Neutrophil (primary cell): ENCODE results near the gene TMEM203.

Experiments
- H3K27ac ChIP-seq: fragments of 200-600 bp; sonication (generic); 2 replicates; pipeline ENCODE4 v1.5.1; 2016; ENCODE audit warnings: mild to moderate bottlenecking, moderate library complexity
- H3K27me3 ChIP-seq: fragments of 200-600 bp; sonication (generic); 2 replicates; pipeline ENCODE4 v1.6.0; 2016; ENCODE audit warnings: mild to moderate bottlenecking
- H3K36me3 ChIP-seq: fragments of 200-600 bp; sonication (generic); 2 replicates; pipeline ENCODE4 v1.5.1; 2017
- H3K4me1 ChIP-seq, 2 experiments: fragments of 200-600 bp in 1 of 2; sonication (generic) in 1 of 2; 1 replicate in 1 of 2; 2 replicates in 1 of 2; pipeline versions ENCODE4 v1.5.1 to v1.6.1; 2013 to 2016; ENCODE audit warnings: low read depth in 1 of 2, low read length in 1 of 2, mild to moderate bottlenecking in 1 of 2, moderate library complexity in 1 of 2; ENCODE audit not compliant: control insufficient read depth in 1 of 2, insufficient read depth in 1 of 2
- H3K4me3 ChIP-seq, 2 experiments: fragments of 200-600 bp in 1 of 2; sonication (generic) in 1 of 2; 1 replicate in 1 of 2; 2 replicates in 1 of 2; pipeline ENCODE4 v1.5.1; 2013 to 2016; ENCODE audit warnings: low read depth in 1 of 2, low read length in 1 of 2, mild to moderate bottlenecking in 1 of 2, moderate library complexity in 1 of 2
- H3K9me3 ChIP-seq: fragments of 200-600 bp; sonication (generic); 2 replicates; pipeline ENCODE4 v1.5.1; 2016
- CTCF ChIP-seq: fragments of 200-600 bp; sonication (generic); IDR thresholded peaks from 2 replicates; pipeline ENCODE4 v1.5.1; 2016; ENCODE audit warnings: antibody characterized with exemption

TMEM203 gene

DNA sequence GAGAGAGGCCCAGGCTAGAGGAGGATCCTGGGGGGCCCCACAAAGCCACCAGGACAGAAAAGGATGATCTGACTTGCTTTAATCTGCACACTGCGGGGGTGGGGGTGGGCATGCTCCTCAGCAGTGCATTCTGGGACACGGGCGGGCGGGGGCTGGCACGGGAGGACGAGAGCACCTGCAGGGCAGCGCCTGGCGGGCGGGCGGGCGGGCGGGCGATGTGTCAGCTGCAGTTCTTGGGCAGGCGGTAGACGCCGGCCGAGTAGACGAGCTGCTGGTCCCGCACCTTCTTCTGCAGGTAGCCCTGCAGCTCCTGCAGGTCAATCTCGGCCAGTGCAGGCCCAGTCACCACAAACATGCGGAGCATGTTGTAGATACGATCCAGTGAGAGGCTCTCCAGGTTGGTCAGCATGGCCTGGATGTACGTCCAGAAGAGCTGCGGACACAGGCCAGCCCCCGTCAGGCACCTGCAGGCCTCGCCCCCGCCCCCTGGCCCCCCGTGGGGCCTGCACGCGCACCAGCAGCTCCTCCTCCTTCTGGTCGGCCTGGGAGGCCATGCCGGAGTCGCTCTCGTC, 30.6 kb downstream of the TMEM203 start:
- Histone ChIP-seq H3K27me3 (peaks cover 62% of the 10 kb centered on the region), H3K4me1 (no peaks in the 10 kb centered on the region), H3K27ac (no peak overlapping the region), H3K36me3 (peaks cover 33% of the 10 kb centered on the region), H3K9me3 (no peaks in the 10 kb centered on the region), H3K4me3 (no peak overlapping the region)
- TF ChIP-seq CTCF = no peak

- no peak for TF ChIP-seq CTCF
- Histone ChIP-seq H3K4me1 (peaks cover 0 to 4% of the 10 kb centered on the region in 2 experiments), H3K4me3 (no peak overlapping the region), H3K9me3 (no peaks in the 10 kb centered on the region), H3K36me3 (peaks cover 25% of the 10 kb centered on the region), H3K27ac (no peak overlapping the region), H3K27me3 (peaks cover 70% of the 10 kb centered on the region)
These were observed 31.4 kb downstream of the TMEM203 start for GRCh38 chr9:137173796-137174664.

- Histone ChIP-seq H3K36me3 (peaks cover 16% of the 10 kb centered on the region), H3K4me1 (peaks cover 0 to 4% of the 10 kb centered on the region in 2 experiments), H3K9me3 (no peaks in the 10 kb centered on the region), H3K4me3 (no peak overlapping the region), H3K27me3 (peaks cover 78% of the 10 kb centered on the region), H3K27ac (no peak overlapping the region)
- no peak for TF ChIP-seq CTCF
These were observed 32.3 kb downstream of the TMEM203 start for GRCh38 chr9:137172901-137173795.

DNA sequence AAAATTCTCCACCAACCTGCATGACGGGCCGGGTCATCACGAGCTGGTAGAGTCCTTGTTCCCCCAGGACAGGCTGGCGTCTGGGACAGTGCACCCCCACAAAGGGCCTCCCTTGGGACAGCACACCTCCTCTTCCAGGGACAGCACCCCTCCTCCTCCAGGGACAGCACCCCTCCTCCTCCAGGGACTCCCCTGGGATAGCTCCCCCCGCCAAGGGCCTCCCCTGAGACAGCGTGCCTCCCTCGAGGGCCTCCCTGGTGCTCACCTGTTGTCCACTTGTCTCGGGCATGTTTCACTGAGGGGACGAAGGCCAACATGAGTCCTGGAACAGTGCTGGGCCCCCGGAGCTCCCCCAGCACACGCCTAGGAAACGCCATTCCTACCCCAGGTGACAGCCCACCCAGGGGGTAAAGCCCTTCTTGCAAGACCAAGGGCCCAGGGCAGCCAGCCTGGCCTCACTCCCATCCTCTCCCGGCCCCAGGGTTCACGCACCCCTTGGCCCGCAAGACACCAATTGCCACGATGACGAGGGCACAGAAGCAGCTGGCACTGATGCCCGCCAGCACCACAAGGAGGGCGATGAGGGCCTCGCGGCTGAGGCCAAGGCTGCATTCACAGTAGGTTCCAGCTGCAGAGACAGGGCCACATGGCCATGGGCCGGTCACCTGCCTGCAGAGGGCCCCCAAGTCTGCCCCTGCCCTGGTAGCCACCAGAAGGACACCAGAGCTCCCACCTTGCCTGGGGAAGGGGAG, 34.1 kb downstream of the TMEM203 start:
- no peak overlapping the region for H3K27ac ChIP-seq
- H3K4me3 ChIP-seq = no peak overlapping the region
- no peak for TF ChIP-seq CTCF
- peaks cover 0 to 4% of the 10 kb centered on the region in 2 experiments for H3K4me1 ChIP-seq
- no peaks in the 10 kb centered on the region for H3K36me3 ChIP-seq
- H3K27me3 ChIP-seq = peaks cover 97% of the 10 kb centered on the region
- H3K9me3 ChIP-seq = no peaks in the 10 kb centered on the region
